Activated naive CD8-positive, alpha-beta T cell treated with anti-CD3 and anti-CD28 coated beads, Interleukin-2, amount 50 U/mL, for 16 hours (primary cell): Measurements from ENCODE around the gene MCTP2.

Experiments used
- DNase-seq: peaks from one replicate; pipeline ENCODE4 v3.0.0-alpha.2; 2020; ENCODE audit warnings: low read depth, low spot score

MCTP2 gene

DNA sequence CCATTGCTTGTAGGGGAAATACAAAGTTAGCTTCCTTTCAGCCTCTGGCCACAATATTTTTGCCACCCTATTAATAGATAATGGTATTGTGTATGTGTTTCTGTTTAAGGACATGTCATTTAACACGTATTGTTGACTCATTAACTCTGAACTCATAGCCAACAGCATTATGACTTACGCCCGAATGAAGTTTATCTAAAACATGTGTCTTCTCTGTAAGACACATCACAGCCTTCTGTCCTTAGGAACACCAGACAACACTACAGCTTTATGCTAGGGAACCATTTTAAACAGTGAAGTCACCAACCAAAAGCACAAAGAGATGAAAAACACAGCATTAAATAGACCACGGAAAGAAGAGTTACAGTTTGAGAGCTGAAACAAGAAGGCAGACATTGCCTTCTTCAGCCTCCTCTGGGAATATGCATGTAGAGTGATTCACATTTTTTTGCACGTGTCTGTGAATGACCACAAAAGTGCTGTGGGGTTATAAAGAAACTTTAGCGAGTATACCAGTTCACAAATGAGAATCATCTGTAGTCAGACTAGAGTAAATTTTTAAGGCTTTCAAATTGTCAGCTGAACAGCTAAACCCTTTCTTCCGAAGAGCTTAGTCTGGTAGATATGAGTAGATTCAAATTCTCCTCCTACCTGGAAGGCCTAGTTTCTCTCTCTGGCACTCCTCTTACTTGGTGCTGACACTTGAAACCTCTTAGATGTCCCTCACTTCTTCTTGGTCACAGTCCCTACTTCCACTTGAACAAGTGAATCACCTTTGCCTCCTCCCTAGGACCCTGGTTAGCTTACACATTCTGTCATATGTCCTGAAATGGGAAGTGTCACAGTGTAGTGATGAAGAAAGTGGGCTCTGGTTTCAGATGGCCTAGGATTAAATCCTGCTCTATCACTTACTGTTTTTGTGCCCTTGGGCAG, 32.2 kb downstream of the MCTP2 start:
- DNase-seq: no peak

- no peak for DNase-seq
Observed at GRCh38 chr15:94265009-94265408, 33.6 kb downstream of the MCTP2 start.

GRCh38 chr15:94265982-94266381, 34.6 kb downstream of the MCTP2 start:
- DNase-seq: no peak

DNA sequence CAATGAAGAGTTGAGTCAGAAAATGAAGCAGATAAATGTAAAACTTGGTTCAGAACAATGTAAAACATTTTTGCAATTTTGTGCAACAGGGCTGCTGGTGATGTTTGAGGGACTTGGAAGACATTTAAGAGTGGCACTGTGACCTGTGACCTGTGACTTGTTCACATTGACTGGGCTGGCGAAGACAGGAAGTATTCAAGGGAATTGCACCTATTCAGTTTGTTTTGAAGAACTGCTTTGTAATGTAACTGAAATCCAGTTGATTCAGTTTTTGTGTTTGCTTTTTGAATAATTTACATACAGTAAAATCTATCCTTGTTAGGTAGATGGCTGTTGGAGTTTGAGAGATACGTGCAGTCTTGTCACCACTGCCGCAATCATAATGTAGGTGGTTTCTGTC, 35.4 kb downstream of the MCTP2 start:
- no peak for DNase-seq

GRCh38 chr15:94269954-94270353, 38.6 kb downstream of the MCTP2 start:
- no peak for DNase-seq

- DNase-seq: no peak
Observed at GRCh38 chr15:94270570-94270969, 39.2 kb downstream of the MCTP2 start.

- no peak for DNase-seq
Observed at GRCh38 chr15:94272251-94272898, 41.0 kb downstream of the MCTP2 start.

- DNase-seq: no peak
Observed at GRCh38 chr15:94273826-94274225, 42.5 kb downstream of the MCTP2 start.

DNA sequence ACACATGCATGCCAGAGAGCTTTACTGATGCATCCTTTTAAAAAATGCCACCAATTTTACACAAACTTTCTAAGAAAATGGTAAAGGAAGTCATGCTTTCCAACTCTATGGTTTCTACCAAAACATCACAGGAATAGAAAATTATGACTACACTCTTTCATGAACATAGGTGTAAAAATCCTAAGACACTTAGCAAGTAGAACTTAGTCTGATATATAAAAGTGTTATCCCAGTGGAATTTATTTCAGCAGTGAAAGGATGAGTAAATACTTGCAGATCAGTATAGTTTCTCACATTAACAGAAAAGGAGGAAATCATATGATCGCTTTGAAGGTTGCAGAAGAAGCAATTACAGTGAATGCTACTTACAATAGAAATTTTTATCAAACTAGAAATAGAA, 43.4 kb downstream of the MCTP2 start:
- no peak for DNase-seq

DNA sequence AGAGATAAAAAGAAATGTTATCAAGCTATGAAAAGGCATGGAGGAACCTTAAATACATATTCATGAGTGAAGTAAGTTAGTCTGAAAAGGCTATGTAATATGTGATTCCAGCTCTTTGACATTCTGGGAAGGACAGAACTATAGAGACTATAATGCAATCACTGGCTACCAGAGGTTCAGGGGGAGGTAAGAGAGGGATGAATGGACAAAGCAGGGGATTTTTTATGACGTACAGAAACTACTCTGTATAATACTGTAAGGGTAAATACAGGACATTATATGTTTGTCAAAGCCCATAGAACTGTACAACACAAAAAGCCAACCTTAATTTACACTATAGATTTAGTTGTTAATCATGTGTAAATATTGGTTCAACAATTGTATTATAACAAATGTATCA, 46.1 kb downstream of the MCTP2 start:
- DNase-seq: no peak

DNA sequence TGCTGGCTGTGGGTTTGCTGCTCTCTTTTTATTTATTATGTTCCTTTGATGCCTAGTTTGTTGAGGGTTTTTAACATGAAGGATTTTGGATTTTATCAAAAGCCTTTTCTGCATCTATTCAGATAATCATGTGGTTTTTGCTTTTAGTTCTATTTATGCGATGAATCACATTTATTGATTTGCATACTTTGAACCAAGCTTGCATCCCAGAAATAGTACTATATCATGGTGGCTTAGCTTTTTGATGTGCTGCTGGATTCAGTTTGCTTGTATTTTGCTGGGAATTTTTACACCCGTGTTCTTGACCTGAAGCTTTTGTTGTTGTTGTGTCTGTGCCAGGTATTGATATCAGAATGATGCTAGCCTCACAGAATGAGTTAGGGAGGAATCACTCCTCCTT, 48.4 kb downstream of the MCTP2 start:
- DNase-seq: no peak

- no peak for DNase-seq
Observed at GRCh38 chr15:94280301-94280700, 48.9 kb downstream of the MCTP2 start.

DNA sequence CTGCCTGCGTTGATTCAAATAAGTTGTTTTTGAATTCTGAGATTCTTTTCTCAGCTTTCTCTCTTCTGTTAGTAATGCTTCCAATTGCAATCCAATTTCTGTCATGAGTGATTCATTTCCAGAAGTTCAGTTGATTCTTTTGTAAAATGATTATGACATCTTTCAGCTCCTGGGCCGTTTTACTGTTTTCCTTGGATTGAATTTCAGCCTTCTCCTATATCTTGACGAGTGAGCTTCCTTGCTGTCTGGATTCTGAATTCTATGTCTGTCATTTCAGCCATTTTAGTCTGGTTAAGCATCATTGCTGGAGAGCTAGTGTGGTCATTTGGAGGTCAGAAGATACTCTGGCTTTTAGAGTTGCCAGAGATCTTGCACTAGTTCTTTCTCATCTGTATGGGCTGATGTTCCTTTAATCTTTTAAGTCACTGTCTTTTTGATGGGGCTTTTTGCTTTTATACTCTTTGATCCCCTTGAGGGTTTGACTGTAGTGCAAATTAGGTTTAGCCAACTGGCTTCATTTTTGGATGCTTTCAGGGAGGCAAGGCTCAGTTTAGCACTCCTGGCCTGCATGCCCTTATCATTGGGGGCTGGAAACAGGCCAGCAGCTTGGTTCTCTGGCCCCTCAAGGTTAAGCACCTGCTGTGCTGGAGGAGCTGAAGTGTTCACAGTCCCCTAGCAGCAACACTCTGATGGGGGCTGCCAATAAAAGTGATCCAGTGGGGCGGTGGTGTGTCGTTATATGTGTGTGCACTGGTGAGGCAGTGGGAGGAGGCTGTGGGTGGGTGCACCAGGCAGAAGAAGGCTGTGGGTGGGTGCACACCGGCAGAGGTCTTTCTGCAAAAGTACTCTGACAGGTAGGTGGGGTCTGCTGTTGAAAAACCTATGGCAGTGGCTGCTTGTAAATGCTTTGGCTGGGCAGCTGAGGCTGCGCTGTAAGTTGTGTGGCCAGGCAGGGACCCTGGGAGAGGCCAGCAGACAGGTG, 51.2 kb downstream of the MCTP2 start:
- no peak for DNase-seq

- no peak for DNase-seq
Observed at GRCh38 chr15:94286583-94286982, 55.2 kb downstream of the MCTP2 start.

GRCh38 chr15:94287794-94288246, 56.5 kb downstream of the MCTP2 start:
- no peak for DNase-seq

DNA sequence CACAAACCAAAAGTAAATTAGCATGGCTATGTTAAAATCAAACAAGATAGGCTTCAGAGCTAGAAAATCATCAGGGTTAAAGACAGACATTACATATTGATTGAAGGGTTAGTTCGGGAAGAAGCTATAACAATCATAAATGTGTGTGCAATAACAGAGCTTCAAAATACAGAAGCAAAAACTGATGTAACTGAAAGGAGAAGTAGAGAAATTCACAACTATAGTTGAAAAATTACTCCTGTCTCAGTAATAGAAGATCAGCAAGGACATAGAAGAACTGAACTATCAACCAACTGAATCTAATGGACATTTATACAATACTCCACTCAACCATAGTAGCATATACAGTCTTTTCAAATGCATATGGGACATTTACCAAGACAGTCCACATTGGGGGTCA, 59.4 kb downstream of the MCTP2 start:
- no peak for DNase-seq

DNA sequence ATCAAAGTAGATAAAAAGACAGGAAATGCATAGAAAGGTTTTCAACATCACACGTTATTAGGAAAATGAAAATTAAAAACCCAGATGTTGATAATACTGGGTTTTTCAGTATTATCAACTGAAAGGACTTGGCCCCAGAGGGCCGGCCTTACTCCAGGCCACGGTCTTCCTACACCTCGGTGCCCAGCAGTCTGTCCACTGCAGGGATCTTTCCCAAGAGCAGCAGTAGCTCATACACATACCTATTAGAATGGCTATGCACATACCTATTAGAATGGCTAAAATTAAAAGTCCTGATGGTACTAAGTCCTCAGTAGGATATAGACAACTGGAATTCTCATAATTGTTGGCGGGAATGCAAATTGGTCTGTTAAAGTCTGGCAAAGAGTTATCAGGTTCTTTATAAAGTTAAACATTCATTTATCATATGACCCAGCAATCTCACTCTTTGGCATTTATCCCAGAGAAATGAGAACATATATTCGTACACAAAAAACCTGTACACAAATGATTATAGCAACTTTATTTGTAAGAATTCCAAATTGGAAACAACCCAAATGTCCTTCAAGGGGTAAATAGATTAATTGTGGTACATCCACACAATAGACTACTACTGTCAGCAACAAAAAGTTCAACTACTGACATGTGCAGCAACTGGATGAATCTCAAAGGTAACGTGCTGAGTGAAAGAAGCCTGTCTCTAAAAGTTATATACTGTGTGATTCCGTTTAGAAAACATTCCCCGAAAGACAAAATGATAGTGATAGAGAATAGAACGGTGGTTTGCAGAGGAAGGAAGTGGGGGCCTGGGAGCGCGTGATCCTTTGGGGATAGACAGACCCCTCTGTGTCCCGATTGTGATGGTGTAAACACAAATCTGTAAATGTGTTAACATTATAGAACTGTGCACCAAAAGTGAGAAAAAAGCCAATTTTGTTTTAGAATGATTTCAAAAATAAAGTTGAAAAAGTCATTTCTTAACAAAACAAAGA, 62.3 kb downstream of the MCTP2 start:
- no peak for DNase-seq

- no peak for DNase-seq
Observed at GRCh38 chr15:94294556-94294955, 63.2 kb downstream of the MCTP2 start.

DNA sequence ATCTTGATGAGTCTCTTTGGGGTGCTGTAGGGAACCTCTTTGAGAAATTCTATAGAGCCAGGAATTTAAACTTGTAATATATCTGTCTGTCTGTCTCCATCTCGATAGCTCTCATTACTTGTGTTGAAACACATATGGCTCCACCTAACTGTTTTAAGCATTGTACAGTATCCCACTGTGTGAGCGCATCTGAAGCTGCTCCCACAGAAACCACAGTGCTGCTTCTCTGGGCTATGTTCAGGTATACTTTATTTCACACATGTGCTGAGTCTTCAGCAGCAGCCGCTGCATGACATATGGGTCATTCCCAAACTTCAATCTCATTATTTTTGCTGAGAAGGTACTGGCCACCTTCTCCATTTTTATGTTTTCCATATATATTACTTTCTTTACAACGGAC, 63.9 kb downstream of the MCTP2 start:
- no peak for DNase-seq

- DNase-seq: no peak
Observed at GRCh38 chr15:94296717-94297116, 65.4 kb downstream of the MCTP2 start.

DNA sequence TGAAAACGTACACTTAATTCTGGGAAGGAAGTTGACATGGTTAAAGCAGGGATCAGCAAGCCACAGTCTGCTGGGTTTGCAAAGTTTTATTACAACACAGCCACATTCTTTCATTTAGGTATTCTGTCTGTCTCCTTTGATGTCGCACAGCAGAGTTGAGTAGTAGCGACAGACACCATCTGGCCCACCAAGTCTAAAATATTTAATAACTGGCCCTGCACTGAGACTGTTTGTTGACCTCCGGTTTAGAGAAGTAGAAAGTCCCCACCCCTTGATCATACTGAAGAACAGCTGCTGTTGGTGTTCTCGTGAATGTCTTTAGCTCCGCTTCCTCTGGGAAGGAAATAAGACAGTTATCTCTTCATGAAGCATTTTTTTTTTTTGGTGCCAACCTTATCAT, 66.2 kb downstream of the MCTP2 start:
- DNase-seq: no peak
